MM.1S (cell line): ENCODE data around the gene OR6C65.

ENCODE experiments used
- EZH2 ChIP-seq: fragments of 300-600 bp; sonication (generic); optimal IDR thresholded peaks from 2 replicates; pipeline ENCODE3; 2017; ENCODE audit warnings: low read depth, mild to moderate bottlenecking, antibody characterized with exemption, low read length, mixed read lengths
- EZH2phosphoT487 ChIP-seq: fragments of 300-600 bp; sonication (generic); IDR thresholded peaks from 2 replicates; pipeline ENCODE4 v1.6.1; 2018; ENCODE audit warnings: antibody characterized with exemption, low read length
- TF ChIP-seq, protein P1 (sequence below): fragments of 300-600 bp; sonication (generic); IDR thresholded peaks from 2 replicates; pipeline ENCODE4 v1.5.1; 2016; ENCODE audit warnings: antibody characterized with exemption, low read length, mixed read lengths

DNA sequence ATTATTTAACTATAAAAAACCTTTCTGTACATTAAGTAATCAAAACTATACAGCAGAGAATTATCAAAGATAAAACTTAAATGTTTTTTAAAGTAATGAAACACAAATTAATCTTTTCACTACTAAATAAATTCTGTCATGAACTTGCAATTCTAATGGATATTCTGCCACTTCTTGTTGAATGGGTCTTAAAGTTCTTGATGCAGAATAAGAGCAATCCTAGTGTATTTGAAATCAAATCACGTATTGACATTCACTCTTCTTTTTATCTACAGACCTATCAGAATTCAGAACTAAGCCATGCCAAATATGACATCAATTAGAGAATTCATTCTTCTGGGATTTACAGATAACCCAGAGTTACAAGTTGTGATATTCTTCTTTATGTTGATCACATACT, at the start of gene OR6C65:
- TF ChIP-seq, protein P1, sequence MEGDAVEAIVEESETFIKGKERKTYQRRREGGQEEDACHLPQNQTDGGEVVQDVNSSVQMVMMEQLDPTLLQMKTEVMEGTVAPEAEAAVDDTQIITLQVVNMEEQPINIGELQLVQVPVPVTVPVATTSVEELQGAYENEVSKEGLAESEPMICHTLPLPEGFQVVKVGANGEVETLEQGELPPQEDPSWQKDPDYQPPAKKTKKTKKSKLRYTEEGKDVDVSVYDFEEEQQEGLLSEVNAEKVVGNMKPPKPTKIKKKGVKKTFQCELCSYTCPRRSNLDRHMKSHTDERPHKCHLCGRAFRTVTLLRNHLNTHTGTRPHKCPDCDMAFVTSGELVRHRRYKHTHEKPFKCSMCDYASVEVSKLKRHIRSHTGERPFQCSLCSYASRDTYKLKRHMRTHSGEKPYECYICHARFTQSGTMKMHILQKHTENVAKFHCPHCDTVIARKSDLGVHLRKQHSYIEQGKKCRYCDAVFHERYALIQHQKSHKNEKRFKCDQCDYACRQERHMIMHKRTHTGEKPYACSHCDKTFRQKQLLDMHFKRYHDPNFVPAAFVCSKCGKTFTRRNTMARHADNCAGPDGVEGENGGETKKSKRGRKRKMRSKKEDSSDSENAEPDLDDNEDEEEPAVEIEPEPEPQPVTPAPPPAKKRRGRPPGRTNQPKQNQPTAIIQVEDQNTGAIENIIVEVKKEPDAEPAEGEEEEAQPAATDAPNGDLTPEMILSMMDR, result no peak
- TF ChIP-seq EZH2 (no peak), EZH2phosphoT487 (no peak)
